Measurements from ENCODE around the gene MMP24. TPM values are rescaled to one million over a fixed set of nuclear protein-coding genes. Genes with fewer than 3 reads are reported as not detected.
A peak's percentile ranks its signal among the peaks of the same experiment; 100 is the strongest.
"Not testable (repeated sequence)": the region's sequence is repeated elsewhere in the genome, so short reads cannot be mapped to it uniquely, and the experiment has no call there.

The MMP24 gene
- total and polyA plus RNA-seq, 2 of the 13 experiments (the other 11 are each of a cell fraction or from before 2014, with no cell fraction given), result 0.29 to 0.35 TPM

DNA sequence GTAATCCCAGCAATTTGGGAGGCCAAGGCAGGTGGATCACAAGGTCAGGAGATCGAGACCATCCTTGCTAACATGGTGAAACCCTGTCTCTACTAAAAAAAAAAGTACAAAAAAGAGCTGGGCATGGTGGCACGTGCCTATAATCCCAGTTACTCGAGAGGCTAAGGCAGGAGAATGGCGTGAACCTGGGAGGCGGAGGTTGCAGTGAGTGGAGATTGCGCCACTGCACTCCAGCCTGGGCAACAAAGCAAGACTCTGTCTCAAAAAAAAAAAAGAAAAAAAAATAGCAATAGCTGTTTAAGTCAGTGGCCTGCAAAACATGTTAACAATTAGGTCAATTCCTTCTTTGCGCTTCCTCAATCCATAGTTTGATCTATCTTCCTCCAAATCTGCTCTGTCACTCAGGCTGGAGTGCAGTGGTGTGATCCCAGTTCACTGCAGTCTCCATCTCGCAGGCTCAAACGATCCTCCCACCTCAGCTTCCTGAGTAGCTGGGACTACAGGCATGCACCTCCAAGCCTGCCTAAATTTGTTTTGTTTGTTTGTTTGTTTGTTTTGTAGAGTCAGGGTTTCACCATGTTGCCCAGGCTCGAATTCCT is 39.7 kb upstream of the MMP24 start:
- 26% methylated on average over 10 of the region's 10 CpGs for WGBS (ENCODE audit: low lambda C conversion rate)
- FAIRE-seq; H3K4me2 ChIP-seq (ENCODE audit: low read depth, low read length); CTCF ChIA-PET (ENCODE audit: low intra/inter-chr PET ratio, low total read pairs); H2AFZ ChIP-seq (ENCODE audit: low read length); H3K79me2 ChIP-seq (ENCODE audit: insufficient read depth, low read length); H3K9me3 ChIP-seq (ENCODE audit: low read length); H3K4me3 ChIP-seq (replicated peaks in 1 of 3; ENCODE audit: insufficient read depth in 1 of 3, low read depth in 2 of 3, low read length in 3 of 3); BruUV-seq (replicated peaks); intact Hi-C loops (cut with micrococcal nuclease; ENCODE audit: unreplicated experiment); H4K20me1 ChIP-seq (ENCODE audit: insufficient read depth, low read length); H3K36me3 ChIP-seq (replicated peaks in 1 of 2; ENCODE audit: control insufficient read depth in 1 of 2, insufficient read depth in 2 of 2, low read length in 2 of 2); DNase-seq (ENCODE audit: low spot score); H3K27me3 ChIP-seq (ENCODE audit: control insufficient read depth in 1 of 2, insufficient read depth in 2 of 2, low read length in 2 of 2); H3K9ac ChIP-seq (ENCODE audit: insufficient read depth, low read depth, low read length); in situ Hi-C loops (cut with HindIII; ENCODE audit: extremely low pct_ligation_motif_present, low pct_unique_long_range_greater_than_20kb); H3K27ac ChIP-seq (ENCODE audit: extremely low read length, insufficient read depth, low read length): not testable (repeated sequence)
- TF ChIP-seq CEBPG (CRISPR knock-in tag; IDR thresholded peaks at IDR 0.05), result 0 out of 2 replicates have a peak, but pooled peaks have one; percentile 5
- TF ChIP-seq NRL (CRISPR knock-in tag; IDR thresholded peaks at IDR 0.05; ENCODE audit: borderline replicate concordance), result 0 out of 2 replicates have a peak, but pooled peaks have one; percentile 29
- peak; percentile 74 for TF ChIP-seq ZNF121 (CRISPR knock-in tag; IDR thresholded peaks at IDR 0.05)
- TF ChIP-seq SRY (CRISPR knock-in tag; IDR thresholded peaks at IDR 0.05), result 0 out of 2 replicates have a peak, but pooled peaks have one; percentile 21
- H3K4me1 ChIP-seq (ENCODE audit: insufficient read depth, low read length), result peaks cover 23% of the 10 kb centered on the region
- POLR2A ChIA-PET, result interaction anchor here (2.2 kb wide), 1 partner anchor 12 kb away, joined by 8 read pairs; no protein-coding TSS in a partner anchor
- ATAC-seq, result peak; percentile 35; the same call in 2 of the 3 replicates

DNA sequence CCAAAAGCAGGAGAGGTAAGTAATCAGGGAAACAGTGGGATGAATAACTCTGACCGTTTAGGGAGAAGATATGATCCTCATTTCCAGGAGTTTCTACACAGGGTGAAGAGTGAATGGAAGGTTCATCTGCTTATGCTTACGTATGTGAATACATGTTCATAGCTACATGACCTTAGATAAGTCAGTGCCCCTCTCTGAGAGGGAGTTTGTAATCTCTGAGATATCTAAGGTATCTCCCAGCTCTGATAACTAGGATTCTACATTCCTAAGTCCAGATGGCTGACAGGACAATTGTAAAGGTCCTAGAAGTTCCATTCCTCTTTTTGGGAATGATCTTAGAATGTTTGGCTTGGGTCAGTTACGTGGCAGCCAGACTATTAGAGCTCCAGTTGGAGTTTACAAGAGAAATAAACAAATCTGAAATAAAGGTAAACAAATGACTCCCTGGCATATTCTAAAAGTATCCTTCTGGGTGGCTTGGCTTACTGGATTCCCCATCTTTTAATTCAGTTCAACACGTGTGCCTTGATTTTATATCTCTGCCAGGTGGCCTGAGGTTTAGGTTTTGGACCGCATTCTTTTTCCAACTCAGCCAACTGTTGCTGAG is 38.8 kb upstream of the MMP24 start:
- DNase-seq (ENCODE audit: low spot score) (no peak), FAIRE-seq (no peak), ATAC-seq (no peak)
- CTCF ChIA-PET (ENCODE audit: low intra/inter-chr PET ratio, low total read pairs), result no interaction called here
- H3K4me2 ChIP-seq (ENCODE audit: low read depth, low read length), result no peak overlapping the region
- in situ Hi-C loops (cut with HindIII; ENCODE audit: extremely low pct_ligation_motif_present, low pct_unique_long_range_greater_than_20kb) (no loop called here), intact Hi-C loops (cut with micrococcal nuclease; ENCODE audit: unreplicated experiment) (no loop called here)
- H3K79me2 ChIP-seq (ENCODE audit: insufficient read depth, low read length), result no peaks in the 10 kb centered on the region
- H3K9me3 ChIP-seq (ENCODE audit: low read length), result no peaks in the 10 kb centered on the region
- no peak overlapping the region for H3K4me3 ChIP-seq (replicated peaks in 1 of 3; ENCODE audit: insufficient read depth in 1 of 3, low read depth in 2 of 3, low read length in 3 of 3)
- no peaks in the 10 kb centered on the region for H3K36me3 ChIP-seq (replicated peaks in 1 of 2; ENCODE audit: control insufficient read depth in 1 of 2, insufficient read depth in 2 of 2, low read length in 2 of 2)
- 32% methylated on average over 5 of the region's 5 CpGs for WGBS (ENCODE audit: low lambda C conversion rate)
- TF ChIP-seq SRSF1 (optimal IDR thresholded peaks at IDR 0.05; ENCODE audit: low read depth, low read length), result no peak
- TF ChIP-seq AKAP8 (CRISPR knock-in tag; IDR thresholded peaks at IDR 0.05), result no peak
- no peak for TF ChIP-seq ZNF256 (CRISPR knock-in tag; conservative IDR thresholded peaks at IDR 0.05)
- TF ChIP-seq ZNF570 (CRISPR knock-in tag; IDR thresholded peaks at IDR 0.05; ENCODE audit: borderline replicate concordance), result no peak
- TF ChIP-seq ZNF816 (CRISPR knock-in tag; IDR thresholded peaks at IDR 0.05; ENCODE audit: borderline replicate concordance), result no peak
- TF ChIP-seq ZFP41 (CRISPR knock-in tag; IDR thresholded peaks at IDR 0.05; ENCODE audit: borderline replicate concordance), result no peak
- TF ChIP-seq, protein P1, sequence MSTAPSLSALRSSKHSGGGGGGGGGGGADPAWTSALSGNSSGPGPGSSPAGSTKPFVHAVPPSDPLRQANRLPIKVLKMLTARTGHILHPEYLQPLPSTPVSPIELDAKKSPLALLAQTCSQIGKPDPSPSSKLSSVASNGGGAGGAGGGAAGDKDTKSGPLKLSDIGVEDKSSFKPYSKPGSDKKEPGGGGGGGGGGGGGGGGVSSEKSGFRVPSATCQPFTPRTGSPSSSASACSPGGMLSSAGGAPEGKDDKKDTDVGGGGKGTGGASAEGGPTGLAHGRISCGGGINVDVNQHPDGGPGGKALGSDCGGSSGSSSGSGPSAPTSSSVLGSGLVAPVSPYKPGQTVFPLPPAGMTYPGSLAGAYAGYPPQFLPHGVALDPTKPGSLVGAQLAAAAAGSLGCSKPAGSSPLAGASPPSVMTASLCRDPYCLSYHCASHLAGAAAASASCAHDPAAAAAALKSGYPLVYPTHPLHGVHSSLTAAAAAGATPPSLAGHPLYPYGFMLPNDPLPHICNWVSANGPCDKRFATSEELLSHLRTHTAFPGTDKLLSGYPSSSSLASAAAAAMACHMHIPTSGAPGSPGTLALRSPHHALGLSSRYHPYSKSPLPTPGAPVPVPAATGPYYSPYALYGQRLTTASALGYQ (CRISPR knock-in tag; IDR thresholded peaks at IDR 0.05), result no peak
- no peak for TF ChIP-seq IRX3 (CRISPR knock-in tag; IDR thresholded peaks at IDR 0.05; ENCODE audit: borderline replicate concordance, low read depth)
- no peak for TF ChIP-seq ZBTB20 (CRISPR knock-in tag; IDR thresholded peaks at IDR 0.05; ENCODE audit: borderline replicate concordance, low read depth)
- no peak for TF ChIP-seq SRSF4 (IDR thresholded peaks at IDR 0.05; ENCODE audit: low read depth, low read length, poor library complexity, severe bottlenecking)
- TF ChIP-seq FOSL1 (CRISPR knock-in tag; IDR thresholded peaks at IDR 0.05; ENCODE audit: borderline replicate concordance), result no peak
- TF ChIP-seq DNMT1 (CRISPR knock-in tag; IDR thresholded peaks at IDR 0.05), result no peak
- peaks cover 23% of the 10 kb centered on the region for H3K4me1 ChIP-seq (ENCODE audit: insufficient read depth, low read length)
- no TSS peak for BruUV-seq (replicated peaks)
- POLR2A ChIA-PET, result interaction anchor here (0.7 to 2.2 kb wide), 2 partner anchors 13 to 43 kb away, joined by 3 to 8 read pairs; no protein-coding TSS in a partner anchor
- H3K27me3 ChIP-seq (ENCODE audit: control insufficient read depth in 1 of 2, insufficient read depth in 2 of 2, low read length in 2 of 2), result peaks cover 2 to 4% of the 10 kb centered on the region in 2 experiments; a peak in 2 of 5 replicates
- no peaks in the 10 kb centered on the region for H4K20me1 ChIP-seq (ENCODE audit: insufficient read depth, low read length)
- no peak overlapping the region for H3K9ac ChIP-seq (ENCODE audit: insufficient read depth, low read depth, low read length)
- H2AFZ ChIP-seq (ENCODE audit: low read length), result no peak overlapping the region
- no peak overlapping the region for H3K27ac ChIP-seq (ENCODE audit: extremely low read length, insufficient read depth, low read length)

All from HepG2 (cell line).